NK-92 treated with Interleukin-12 subunit alpha and Interleukin-12 subunit beta, amount 100 ng/mL, for 24 hours (cell line): ENCODE results near the gene NNMT.

ENCODE experiments used
- DNase-seq: peaks from one replicate; lab custom pipeline; 2025; lab: John Stamatoyannopoulos, UW

Gene NNMT

DNA sequence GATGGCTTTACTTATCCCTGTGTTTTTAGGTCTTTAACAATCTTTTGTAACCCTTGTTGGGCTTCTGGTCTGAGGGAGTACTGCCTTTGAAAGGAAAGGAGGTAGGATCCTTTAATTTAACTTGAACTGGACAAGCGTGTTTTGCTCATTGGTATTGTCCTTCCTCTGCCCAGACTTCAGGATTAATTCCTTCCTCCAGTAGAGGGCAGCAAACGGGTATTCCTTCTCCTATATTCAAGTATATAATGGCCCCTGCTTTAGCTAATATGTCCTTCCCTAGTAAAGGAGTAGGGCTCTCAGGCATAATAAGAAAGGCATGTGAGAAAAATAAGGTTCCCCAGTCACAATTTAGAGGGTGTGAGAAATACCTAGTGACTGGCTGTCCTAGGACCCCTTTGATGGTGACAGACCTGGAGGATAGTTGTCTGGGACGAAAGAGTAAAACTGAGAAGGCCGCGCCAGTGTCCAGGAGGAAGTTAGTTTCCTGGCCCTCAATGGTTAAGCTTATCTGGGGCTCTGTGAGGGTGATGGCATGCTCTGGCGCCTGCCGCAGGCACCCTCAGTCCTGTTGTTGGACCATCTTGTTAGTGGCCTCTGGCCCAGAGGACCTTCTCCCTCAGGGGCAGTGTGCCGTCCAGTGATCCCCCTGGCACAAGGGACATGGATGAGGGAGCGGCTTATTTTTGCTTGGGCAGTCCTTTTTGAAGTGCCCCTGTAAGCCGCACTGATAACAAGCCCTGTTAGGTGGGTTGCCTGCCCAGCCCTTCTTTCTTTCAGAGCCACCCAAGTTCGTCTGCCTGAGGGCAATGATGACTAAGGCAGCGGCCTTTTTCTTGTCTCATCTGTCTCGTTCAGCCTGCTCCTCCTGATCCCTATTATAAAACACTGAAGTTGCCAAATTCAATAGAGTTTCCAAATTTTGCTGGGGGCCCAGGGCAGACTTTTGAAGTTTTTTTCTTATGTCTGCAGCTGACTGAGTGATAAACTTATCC is 52.3 kb downstream of the NNMT start:
- DNase-seq = no peak

GRCh38 chr11:114350022-114350421 is 53.8 kb downstream of the NNMT start:
- DNase-seq = no peak

GRCh38 chr11:114353443-114353842 is 57.2 kb downstream of the NNMT start:
- no peak for DNase-seq

GRCh38 chr11:114354076-114354475 is 57.9 kb downstream of the NNMT start:
- no peak for DNase-seq

DNA sequence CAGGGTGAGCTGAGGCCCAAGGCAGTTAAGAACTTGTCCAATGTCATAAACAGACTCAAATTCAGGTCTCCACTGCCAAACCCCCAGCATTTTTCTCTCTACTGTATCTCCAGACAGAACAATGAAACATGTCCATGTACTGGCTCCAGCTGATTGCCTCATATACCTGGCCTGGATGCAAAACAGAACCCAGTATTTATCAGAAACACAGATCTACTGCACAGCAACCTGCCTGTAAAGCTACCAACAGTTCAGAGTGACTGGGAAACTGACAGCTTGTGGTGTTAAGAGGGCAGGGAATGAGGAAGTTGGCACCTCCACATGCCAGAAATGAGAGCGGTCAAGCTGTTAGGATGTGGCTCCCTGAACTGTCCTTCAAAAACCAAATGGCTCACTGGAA is 62.5 kb downstream of the NNMT start:
- DNase-seq = no peak

GRCh38 chr11:114359342-114359741 is 63.1 kb downstream of the NNMT start:
- no peak for DNase-seq

- no peak for DNase-seq
These were observed 66.1 kb downstream of the NNMT start for GRCh38 chr11:114362326-114362725.

DNA sequence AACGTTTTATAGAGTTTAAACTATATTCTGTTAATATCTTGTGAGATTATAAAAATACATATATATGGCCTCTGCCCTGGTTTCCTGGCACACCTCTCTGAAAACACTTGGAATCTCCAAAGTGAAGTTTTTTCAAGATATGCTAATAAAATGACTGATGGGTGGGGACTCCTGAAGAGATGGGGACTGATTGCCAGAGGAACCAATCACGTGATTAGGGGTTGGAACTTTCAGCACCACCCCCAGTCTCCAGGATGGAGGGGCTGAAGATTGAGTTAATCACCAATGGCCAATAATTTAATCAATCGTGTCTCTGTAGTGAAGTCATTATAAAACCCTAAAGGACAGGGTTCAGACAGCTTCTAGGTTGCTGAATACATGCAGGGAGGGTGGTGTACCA is 66.8 kb downstream of the NNMT start:
- no peak for DNase-seq
